ENCODE measurements around the gene BTN3A1.
A peak's percentile ranks its signal among the peaks of the same experiment; 100 is the strongest.

Gene BTN3A1

DNA sequence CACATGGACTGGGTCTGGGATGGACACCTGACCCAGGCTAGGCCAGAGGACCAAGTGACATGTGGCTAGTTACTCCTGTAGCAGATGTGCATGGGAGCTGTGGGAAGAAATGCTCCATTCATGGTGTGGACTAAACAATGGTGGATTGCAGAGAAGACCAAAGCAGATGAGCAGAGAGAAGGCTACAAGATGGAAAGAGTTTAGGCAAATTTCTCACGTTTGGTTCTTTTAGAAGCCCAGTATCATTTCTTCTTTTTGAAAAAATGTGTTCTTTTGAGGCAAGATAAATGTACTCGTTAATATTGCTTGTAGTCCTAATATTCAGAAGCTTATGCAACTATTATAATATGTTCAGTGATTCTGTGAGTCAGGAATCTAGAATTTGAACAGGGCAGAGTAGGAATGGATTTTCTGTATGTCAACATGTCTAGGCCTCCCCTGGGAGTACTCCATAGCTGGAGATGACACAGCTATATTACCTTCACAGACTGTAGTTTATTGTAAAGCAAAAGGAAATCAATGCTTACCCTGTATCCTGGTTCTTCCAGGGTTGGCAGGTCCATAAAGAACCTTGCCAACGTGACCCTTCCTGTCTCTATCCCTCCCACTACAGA lies 53.4 kb downstream of the BTN3A1 start:
- Histone ChIP-seq H3K4me3 (ENCODE audit: low read length) (no peak overlapping the region), H3K4me2 (ENCODE audit: low read length) (no peak overlapping the region), H3F3A (ENCODE audit: control insufficient read depth, insufficient read depth) (no peaks in the 10 kb centered on the region), H3K4me1 (ENCODE audit: control insufficient read depth, low read length) (peaks cover 20% of the 10 kb centered on the region), H4K20me1 (ENCODE audit: control insufficient read depth, insufficient read depth, low read depth, low read length) (no peaks in the 10 kb centered on the region), H3K79me2 (ENCODE audit: control insufficient read depth, low read length) (peaks cover 26% of the 10 kb centered on the region), H3K36me3 (ENCODE audit: control insufficient read depth, low read length) (peaks cover 16% of the 10 kb centered on the region), H3K27ac (ENCODE audit: low read depth, low read length) (no peak overlapping the region), H3K9me2 (replicated peaks; ENCODE audit: control insufficient read depth, low read length) (no peaks in the 10 kb centered on the region), H3K27me3 (ENCODE audit: control insufficient read depth, low read length) (no peaks in the 10 kb centered on the region), H3K9me3 (ENCODE audit: control insufficient read depth, insufficient read depth, low read length) (no peaks in the 10 kb centered on the region)
- TF ChIP-seq, protein P1, sequence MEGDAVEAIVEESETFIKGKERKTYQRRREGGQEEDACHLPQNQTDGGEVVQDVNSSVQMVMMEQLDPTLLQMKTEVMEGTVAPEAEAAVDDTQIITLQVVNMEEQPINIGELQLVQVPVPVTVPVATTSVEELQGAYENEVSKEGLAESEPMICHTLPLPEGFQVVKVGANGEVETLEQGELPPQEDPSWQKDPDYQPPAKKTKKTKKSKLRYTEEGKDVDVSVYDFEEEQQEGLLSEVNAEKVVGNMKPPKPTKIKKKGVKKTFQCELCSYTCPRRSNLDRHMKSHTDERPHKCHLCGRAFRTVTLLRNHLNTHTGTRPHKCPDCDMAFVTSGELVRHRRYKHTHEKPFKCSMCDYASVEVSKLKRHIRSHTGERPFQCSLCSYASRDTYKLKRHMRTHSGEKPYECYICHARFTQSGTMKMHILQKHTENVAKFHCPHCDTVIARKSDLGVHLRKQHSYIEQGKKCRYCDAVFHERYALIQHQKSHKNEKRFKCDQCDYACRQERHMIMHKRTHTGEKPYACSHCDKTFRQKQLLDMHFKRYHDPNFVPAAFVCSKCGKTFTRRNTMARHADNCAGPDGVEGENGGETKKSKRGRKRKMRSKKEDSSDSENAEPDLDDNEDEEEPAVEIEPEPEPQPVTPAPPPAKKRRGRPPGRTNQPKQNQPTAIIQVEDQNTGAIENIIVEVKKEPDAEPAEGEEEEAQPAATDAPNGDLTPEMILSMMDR (IDR thresholded peaks at IDR 0.05; ENCODE audit: low read depth, low read length, poor library complexity, severe bottlenecking): no peak
- TF ChIP-seq EZH2phosphoT487 (IDR thresholded peaks at IDR 0.05; ENCODE audit: borderline replicate concordance, low read length): no peak

DNA sequence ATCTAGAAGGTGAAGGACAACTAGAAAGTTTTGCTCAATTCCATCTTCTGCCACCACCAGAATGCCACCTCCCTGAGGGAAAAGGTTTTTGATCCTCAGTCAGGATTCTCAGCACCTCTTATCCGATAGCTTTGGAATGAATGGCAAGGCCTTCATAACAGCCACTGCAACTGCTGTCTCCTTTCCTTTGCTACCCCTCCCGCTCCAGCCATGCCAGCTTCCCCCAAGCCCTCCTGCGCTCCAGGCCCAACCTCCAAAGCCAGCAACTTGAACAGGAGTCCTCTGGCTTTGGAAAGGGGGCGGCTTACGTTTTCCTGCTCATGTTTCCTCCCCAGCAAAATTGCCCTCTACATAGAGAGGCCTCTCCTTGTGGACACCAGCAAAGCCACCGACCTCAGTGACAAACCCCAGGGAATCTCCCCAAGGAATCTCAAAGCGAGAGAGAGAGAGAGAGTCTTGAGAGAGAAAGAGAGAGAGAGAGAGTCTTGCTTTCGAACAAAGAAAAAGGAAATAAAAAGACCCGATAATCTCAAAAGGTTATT lies 55.3 kb downstream of the BTN3A1 start:
- TF ChIP-seq, protein P1 (IDR thresholded peaks at IDR 0.05; ENCODE audit: low read depth, low read length, poor library complexity, severe bottlenecking): no peak
- Histone ChIP-seq H3F3A (ENCODE audit: control insufficient read depth, insufficient read depth) (no peaks in the 10 kb centered on the region), H3K36me3 (ENCODE audit: control insufficient read depth, low read length) (peaks cover 30% of the 10 kb centered on the region), H3K4me3 (ENCODE audit: low read length) (peak overlapping the region; percentile 99), H3K4me2 (ENCODE audit: low read length) (peak overlapping the region; percentile 88), H3K9me2 (replicated peaks; ENCODE audit: control insufficient read depth, low read length) (no peaks in the 10 kb centered on the region), H4K20me1 (ENCODE audit: control insufficient read depth, insufficient read depth, low read depth, low read length) (no peaks in the 10 kb centered on the region), H3K9me3 (ENCODE audit: control insufficient read depth, insufficient read depth, low read length) (no peaks in the 10 kb centered on the region), H3K27me3 (ENCODE audit: control insufficient read depth, low read length) (no peaks in the 10 kb centered on the region), H3K27ac (ENCODE audit: low read depth, low read length) (peak overlapping the region; percentile 66; the same call in 1 of the 2 replicates), H3K79me2 (ENCODE audit: control insufficient read depth, low read length) (peaks cover 41% of the 10 kb centered on the region), H3K4me1 (ENCODE audit: control insufficient read depth, low read length) (peaks cover 22% of the 10 kb centered on the region)

DNA sequence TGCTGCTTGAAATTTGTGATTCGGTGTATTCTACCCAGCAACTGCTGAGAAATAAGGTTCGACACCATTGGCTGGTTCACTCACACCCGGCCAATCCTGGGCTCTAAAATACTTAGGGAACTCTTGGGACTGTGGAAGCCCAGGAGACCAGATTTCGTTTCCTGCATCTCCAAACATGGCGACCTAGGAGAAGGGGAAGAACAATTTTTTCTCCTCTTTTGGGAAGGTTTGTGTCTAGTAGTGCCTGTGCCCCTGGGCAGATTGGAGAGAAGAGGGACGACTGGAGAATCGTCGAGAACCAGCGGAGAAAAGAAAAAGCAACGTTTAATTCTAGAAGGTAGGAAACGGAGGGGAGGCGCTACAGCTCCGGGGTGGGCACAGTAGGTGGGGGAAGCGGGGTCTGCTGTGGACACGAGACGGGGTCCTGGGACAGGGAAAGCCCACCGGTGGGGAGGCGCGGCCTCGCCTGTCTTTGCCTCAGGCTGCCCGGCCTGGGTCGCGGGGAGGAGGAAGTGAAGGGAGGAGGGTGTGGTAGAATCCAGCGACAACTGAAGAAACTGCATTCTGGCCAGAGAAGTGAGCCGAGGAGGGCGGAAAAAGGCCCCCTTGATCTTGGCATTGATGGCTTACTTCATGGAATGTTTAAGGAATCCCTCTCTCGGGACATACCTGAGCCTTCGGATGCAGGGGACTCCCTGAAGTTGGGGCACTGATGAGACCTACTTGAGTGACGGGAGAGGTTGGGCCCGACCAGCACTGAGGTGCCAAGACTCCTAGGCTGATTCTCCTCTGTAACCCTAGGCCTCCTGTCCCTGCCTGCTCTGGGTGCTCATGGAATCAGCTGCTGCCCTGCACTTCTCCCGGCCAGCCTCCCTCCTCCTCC lies 56.0 kb downstream of the BTN3A1 start, which contains the start of gene BTN2A1:
BTN2A1 (plus strand) TSS at position 150 of the 883 bp plus-strand sequence; CDS start at position 832, 682 bp downstream.
- no peaks in the 10 kb centered on the region for H3K27me3 ChIP-seq (ENCODE audit: control insufficient read depth, low read length)
- peak within 1 kb of the TSS; percentile 66 for H3K27ac ChIP-seq (ENCODE audit: low read depth, low read length)
- no peaks in the 10 kb centered on the region for H3K9me3 ChIP-seq (ENCODE audit: control insufficient read depth, insufficient read depth, low read length)
- H3K79me2 ChIP-seq (ENCODE audit: control insufficient read depth, low read length): peaks cover 43% of the 10 kb centered on the region
- no peaks in the 10 kb centered on the region for H3K9me2 ChIP-seq (replicated peaks; ENCODE audit: control insufficient read depth, low read length)
- TF ChIP-seq, protein P1 (IDR thresholded peaks at IDR 0.05; ENCODE audit: low read depth, low read length, poor library complexity, severe bottlenecking): peak; percentile 25
- TF ChIP-seq EZH2phosphoT487 (IDR thresholded peaks at IDR 0.05; ENCODE audit: borderline replicate concordance, low read length): no peak
- peaks cover 22% of the 10 kb centered on the region for H3K4me1 ChIP-seq (ENCODE audit: control insufficient read depth, low read length)
- no peaks in the 10 kb centered on the region for H4K20me1 ChIP-seq (ENCODE audit: control insufficient read depth, insufficient read depth, low read depth, low read length)
- H3K4me2 ChIP-seq (ENCODE audit: low read length): peak within 1 kb of the TSS; percentile 88
- H3K36me3 ChIP-seq (ENCODE audit: control insufficient read depth, low read length): peaks cover 37% of the 10 kb centered on the region
- peak within 1 kb of the TSS; percentile 99 for H3K4me3 ChIP-seq (ENCODE audit: low read length)
- H3F3A ChIP-seq (ENCODE audit: control insufficient read depth, insufficient read depth): no peaks in the 10 kb centered on the region

Data from DOHH2 (cell line).